GM19328 (cell line): ENCODE data around the gene TMEM185A.
"Not testable (repeated sequence)": the region's sequence is repeated elsewhere in the genome, so short reads cannot be mapped to it uniquely, and the experiment has no call there.

Experiments used
- ATAC-seq: cut with Tn5 transposase; IDR thresholded peaks from one replicate; pipeline ENCODE4 v1.9.1; 2021; ENCODE audit warnings: mild to moderate bottlenecking, moderate library complexity; ENCODE audit not compliant: unreplicated experiment

Gene TMEM185A

DNA sequence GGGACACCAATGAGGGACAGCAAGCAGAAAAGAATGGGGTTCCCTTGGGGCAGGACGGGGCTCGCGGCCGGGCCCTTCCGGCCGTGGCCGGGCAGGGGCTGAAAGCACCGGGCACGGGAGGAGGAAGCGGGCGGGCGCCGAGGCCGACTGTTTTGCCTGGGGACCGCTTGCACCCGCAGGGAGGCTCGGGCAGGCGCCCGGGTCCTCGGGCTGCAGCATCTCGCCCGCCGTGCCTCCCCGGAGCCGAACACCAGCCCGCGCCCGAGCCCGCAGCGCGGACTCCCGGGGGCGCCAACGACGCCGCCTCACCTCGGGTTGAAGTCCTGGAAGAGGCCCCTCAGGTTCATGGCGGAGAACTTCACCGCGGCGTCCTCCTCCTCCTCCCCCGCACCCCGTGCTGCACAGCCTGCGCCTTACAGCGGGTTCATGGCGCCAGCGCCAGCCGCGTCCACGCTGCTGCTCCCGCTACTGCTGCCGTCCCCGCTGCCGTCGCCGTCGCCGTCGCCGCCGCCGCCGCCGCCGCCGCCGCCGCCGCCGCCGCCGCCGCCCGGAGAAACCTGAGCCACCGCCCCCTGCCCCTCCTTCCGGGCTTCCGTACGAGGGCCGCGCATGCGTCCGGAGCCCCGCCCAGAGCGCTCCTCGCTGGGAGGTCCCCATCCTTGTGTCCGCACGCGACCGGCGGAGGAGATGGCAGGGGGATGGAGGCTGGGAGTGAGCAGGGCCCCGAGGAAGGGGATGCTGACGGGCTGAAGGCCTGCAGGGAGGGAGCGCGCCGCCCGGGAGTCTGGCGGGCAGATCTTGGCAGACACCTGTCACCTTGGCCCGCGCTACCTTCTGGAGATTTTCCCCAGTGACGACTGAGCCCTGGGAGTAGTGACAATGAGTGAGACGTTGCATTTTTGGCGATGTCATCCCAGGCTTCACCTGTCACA lies at the start of gene TMEM185A:
TMEM185A (minus strand) TSS at position 559 of the 932 bp plus-strand sequence; CDS start at position 347, 212 bp downstream.
- ATAC-seq: peak; percentile 89

DNA sequence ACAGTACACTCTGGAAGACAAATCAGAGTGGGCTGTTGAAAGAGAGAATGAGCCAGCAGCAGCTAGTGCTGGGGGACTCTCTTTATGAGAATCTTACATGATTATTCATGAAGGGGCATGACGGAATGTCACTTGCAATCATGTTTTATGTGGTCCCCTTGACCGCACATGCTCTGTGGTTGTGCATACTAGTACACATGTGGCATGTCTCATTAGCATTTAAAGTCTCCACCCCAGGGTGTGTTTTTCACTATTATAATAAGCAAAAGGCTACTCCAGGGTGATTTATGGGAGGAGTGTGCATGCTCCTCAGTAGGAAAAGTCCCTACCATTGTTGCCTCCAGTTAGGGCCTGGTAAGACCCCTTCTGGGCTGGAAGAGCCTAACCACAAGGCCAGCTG lies 49.6 kb upstream of the TMEM185A start:
- no peak for ATAC-seq

DNA sequence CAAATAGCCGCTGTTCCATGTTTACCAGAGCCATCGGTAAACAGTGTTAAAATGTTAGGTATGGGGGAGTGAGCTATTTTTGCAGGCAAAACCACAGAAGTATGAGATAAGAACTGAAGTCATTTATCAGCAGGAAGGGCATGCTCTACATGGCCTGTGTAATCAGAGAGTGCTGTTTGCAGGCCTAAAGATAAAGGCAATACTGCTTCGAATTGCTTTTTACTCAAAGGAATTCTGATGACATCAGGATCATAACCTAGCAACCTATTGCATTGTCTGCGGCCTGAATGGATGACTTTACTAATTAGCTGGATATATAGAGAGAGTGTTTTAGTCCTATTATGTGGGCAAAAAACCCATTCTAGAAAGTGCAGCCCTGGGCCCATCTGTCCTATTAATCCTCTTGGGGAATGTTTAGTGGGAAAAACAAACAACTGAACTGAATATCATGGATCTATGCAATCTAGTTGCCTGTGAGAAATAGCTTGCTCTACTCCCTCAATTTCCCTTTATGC lies 47.6 kb upstream of the TMEM185A start:
- not testable (repeated sequence) for ATAC-seq

DNA sequence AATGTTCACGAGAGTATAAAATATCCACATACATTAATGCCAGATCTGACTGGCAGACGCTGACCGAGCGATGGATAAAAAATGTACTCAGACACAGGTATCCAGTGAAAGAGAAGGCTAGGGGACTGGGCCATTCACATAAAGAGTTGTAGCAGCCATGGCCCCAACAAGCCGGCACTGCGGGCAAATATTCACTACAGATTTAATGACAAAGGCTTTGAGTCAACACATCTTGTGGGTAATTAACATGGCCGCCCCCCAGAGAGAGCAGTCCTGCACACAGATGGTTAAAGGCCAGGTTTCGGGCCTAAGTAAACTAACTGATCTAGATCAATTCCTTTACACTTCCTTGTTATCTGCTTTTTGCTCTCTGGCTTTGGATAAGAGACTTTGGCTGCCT lies 44.0 kb upstream of the TMEM185A start:
- not testable (repeated sequence) for ATAC-seq

DNA sequence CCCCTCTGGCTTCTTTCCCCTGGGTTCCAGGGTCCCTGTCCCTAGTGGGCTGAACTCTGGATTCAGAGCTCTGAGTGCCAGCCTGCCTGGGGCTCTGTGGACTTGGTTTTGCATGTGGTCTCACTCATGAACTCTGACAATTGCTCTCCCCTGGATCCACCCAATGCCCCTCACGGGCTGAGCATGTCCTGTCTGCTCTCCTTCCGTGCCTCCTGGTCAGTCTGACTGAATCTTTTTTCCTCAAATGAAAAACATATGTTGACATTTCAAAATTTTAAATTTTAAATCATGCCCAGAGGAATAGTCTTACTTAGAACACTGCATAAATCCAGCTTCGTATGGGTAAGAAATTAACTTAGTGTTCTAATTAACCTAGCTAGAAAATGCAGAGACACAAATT lies 43.5 kb upstream of the TMEM185A start:
- ATAC-seq: not testable (repeated sequence)

DNA sequence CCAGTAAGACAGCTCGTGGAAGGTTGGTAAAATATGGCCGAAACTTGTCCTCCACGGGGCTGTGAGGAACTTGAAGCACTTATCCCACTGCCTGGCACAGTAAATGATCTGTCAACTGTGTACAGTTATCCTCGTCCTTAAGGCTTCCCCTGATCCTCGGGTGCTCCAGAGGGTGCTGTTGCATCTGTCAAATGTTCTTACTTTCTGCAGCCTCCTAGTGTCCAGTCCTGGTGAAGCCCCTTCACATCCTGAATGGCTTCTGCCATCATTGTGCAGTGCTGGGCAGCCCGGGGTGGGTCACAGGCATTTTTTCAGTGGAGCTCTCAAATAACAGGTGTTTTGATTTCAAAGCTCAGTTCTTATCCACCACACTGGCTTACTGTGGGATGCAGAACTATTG lies 29.0 kb upstream of the TMEM185A start:
- ATAC-seq: not testable (repeated sequence)

DNA sequence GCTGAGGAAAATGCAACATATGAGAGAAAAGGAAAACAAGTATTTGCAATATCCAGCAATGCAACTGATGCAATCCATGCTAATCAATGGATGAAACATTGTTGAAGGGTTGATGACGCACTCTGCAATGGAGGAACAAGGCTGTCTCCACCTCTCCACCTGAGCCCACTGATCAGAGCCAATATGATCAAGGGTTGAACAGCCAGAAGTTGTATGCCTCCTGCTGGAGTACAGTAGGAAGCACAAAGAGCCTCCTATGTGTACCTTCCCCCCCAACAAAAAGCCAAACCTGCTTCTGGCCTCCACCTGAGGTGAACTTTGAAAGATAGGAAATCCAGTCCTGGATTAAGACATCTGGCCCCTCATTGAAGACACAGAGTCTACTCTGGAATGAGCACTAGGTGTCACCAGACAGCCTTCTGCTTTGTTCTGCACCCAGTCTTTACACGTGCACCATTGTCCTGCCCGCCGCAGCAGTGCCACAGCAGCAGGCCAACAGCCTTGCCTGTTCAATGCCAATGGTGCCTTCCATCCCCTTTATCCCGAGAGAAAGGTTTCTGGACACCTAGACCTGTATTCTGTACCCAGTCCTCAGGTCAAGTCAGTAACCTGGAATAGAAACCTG lies 24.8 kb upstream of the TMEM185A start:
- ATAC-seq: not testable (repeated sequence)

DNA sequence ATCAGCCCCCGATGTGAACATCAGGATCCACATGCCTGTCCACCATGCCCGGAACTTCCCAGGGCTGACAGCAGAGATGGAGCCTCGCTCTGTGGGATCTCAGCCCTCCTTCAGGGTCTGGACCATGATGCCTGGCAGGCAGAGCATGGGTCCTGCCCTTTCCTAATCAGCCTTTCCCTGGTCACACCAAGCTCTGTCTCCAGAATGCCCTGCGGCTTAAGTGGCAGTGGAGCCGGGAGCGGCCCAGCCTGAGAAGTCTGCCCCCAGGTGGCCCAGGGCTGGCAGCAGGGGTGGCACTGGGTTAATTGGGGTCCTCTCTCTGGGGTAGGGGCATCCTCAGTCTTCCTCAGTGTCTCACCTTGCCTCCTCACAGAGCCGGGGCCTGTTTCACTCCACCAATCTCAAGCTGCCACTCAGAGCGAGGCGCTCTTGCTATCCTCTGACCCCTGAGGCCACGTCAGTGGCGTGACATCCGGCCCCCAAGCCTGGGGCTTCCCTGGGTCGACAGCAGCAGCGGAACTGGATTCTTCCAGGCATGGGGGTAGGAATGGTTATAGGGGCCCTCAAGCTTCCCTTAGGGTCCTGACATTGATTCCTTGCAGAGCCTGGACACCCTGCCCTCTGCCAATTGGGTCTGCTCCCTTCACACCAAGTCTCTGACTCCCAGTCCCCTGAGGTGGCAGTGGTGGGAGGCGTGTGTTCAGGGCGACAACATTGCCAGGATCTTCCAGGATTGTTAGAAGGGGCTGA lies 20.8 kb upstream of the TMEM185A start:
- no peak for ATAC-seq

DNA sequence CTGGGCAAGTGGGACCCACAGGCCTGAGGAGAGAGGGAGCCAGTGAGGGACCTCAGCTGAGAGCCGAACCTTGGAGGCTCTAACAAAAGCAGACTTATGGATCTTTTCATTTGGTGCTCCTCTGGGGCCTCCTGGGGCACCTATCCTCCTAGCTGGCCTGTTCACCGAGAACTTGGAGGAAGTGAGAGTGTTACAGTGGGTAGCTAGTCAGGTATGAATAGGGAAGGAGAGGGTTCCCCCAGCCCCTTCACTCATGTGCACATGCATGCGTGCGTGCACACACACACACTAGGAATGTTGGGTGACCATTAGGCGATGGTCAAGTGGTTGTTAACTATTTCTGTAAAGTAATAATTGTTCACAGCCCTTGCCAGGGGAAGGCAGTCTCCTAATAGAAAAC lies 18.6 kb upstream of the TMEM185A start:
- no peak for ATAC-seq

DNA sequence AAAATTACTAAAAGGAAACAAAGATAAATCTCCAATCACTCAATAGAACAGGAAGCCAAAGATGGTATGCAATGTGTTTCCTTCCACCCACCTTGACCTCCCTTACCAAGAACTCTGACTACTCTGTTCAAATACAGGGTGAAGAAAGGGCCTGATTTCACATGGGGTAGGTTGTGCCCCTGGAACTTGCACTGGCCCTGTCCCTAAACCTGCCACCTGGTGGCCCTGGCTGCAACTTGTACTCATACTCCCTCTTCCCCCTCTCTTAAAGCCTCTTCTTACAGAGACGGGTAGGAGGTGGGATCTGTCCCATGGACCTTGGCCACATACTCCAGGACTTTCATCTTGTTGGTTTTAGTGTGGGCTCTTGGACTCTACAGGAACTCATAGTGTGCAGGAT lies 17.3 kb upstream of the TMEM185A start:
- no peak for ATAC-seq

DNA sequence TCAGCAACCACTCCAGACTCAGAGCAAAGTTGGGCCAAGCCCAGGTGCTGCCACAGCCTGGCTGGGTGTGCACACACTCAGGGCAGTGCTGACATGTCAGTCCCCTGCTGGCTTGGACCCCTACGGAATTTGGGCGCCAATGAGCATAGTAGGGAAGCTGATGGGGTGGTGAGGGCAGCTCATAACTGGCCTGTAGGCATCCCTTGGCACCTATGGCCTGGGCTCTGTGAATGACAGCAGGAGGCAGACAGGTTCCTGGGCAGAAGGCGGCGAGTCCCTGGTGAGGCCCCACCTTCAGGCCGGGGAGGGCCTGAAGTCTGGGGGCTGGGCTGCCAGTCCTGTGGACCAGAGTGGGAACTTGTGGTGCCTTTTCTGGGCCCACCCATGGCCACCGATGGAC lies 15.9 kb upstream of the TMEM185A start:
- no peak for ATAC-seq

DNA sequence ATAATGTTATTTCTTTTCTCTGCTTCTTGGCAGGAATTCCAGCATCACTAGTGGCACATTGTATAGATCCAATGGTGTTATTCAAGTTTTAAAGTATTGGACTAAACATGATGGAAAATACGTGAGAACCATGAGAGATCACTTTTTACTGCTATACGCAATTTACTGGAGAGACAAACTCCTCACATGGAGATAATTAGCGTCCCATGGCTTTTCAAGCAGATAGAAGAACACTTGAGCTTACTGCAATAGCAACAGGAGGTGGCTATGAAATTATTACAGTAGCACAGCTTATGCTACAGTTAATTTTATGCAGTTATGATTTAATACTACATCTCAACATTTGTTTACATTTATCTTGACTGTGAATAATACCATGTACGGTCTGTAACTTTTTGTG lies 11.9 kb upstream of the TMEM185A start:
- no peak for ATAC-seq

DNA sequence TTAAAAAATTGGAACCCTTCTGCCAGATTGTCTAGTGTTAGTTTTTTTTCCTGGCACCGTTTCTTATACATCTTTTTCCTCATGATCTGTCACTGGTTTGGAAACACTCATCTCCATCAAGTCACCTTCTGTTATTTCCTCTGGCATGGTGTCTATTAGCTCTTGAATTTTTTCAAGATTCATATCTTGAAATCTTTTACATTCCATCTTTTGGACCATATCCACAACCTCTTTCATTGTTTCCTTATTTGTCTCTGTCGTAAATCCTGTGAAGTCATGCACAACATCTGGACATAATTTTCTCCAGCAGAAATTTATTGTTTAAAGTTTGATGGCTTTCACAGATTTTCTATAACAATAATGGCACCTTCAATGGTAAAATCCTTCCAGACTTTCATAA lies 10.2 kb upstream of the TMEM185A start:
- no peak for ATAC-seq

DNA sequence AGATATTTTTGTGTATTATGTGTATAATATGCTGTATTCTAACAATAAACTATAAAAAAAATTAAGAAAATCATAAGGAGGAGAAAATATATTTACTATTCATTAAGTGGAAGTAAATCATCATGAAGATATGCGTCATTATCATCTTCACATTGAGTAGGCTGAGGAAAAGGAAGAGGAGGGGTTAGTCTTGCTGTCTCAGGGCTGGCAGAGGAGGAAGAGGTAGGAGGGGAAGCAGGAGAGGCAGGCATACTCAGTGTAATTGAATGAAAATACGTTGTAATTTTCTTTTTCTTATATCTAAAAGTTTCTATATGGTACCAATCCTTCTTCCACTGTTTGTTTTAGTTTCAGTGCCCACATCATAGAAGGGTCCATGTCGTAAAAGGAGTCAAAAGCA lies 9.8 kb upstream of the TMEM185A start:
- ATAC-seq: no peak

DNA sequence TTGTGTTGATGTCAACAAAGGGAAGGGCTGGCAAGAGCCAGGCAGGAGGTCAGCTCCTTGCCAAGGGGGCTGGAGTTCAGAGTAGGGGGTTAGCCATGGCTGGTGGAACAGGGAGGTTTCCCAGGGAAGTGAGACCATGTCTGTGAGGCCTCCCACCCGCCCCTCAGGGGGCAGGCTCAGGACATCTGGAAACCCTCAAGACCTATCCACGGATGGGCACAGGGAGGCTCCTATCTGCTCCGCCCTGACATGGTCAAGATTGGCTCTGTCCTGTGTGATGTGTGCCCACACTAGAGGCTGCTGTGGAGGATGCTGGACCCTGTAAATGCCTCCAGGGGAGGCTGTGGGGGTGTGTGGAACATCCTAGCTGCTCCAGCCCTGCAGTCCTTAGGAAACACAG lies 8.0 kb upstream of the TMEM185A start:
- ATAC-seq: no peak

DNA sequence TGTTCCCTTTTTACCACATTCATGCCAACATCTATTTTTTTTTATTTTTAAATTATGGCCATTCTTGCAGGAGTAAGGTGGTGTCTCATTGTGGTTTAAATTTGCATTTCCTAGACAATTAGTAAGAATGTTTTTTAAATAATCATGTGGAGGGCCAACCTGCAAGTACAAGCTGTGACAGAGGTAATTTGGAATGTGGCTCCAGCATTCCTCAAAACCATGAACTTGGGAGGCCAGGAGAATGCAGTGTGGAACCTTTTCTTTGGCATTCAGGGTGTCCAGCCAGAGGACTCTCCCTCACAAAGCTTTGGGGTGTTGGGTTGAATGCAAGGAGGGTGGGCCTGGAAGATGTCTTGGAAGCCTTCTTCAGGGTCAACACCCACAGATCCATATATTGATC lies 7.3 kb upstream of the TMEM185A start:
- ATAC-seq: no peak

DNA sequence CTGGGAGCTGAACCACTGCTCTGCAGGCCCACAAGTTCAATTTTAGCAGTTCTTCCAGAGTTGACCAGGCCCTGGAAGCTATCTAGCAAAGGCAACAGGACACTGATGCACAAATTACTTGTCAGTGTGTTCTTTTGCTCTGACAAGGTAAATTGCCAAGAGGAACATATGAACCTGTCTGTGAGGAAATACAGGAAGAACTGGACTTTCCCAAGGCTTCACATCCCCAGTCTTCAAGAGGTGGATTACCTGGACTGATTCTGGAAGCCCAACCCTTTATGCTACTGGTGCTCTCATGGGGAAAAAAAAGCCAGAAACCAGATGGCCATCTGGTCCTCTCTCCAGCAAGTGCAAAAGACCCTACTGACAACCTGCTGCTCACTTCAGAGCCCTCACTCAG lies 1.9 kb upstream of the TMEM185A start:
- ATAC-seq: no peak

DNA sequence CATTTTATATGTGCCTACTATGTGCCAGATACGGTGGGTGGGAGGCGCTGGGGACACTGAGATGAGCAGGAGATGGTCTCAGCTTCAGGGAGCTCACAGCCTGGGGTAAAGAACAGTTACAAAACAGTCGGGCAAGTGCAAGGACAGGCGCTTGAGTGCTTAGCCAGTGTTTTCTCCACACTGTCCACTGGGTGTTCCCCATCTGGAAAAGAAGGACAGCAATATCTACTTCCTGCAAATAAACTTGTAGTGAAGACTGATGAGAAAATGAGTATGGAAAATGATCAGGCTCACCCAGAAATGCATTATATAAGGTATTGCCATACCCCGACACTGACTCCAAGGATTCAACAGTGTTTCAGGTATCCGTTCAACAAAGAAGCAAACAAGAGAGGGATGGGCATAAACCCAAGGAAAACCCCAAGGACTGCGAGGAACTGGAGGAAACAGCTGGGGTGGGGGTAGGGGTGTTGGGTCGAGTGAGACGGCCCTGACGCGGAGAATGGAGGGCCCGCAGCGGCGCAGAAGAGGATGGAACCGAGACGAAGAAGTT lies 835 bp downstream of the TMEM185A start:
- no peak for ATAC-seq

DNA sequence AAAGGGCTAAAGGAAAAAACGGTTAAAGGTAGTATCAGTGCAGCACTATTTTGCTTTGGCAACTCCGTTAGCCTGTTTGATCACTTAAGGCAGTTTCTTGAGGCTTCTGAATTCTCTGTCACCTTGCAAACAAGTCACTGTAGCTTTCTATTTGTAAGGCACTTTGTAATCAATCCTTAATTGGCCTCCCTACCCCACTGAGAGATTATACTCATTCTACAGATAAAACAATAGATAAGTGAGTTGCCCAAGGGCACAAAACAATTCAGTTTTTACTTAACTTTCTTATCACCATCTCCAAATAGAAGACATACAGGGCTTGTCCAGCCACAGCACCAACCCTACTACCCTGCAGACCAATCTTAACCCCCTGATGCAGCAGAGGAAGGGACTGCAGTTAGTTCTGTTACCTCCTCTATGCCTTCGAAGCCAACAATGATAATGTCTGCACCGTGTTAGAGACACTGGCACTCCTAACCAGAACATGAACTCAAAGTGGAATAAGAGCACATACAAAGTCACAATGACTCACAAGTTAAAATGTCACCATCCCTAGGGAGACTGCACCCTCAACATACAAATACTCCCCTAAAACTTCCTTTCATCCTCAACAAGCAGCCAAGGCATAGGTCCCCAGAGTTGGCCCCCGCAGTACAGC lies 1.7 kb downstream of the TMEM185A start:
- ATAC-seq: no peak

DNA sequence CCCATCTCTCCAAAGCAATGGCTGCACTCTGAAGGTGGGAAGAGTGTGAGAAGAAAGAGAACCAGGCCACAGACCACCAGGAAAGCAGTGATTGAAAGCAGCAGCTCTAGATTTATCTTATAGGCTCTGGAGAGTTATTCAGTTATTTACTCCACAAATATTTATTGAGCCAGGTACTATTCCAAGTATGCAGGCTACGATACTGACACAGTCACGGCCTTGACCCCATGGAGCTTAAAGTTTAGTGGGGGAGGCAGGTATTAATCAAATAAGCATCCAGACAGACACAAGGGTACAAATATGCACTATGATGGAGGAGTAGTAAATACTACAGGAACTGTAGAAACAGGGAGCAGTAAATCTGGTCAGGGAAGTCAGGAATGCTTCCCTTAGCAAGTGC lies 2.8 kb downstream of the TMEM185A start:
- ATAC-seq: no peak

DNA sequence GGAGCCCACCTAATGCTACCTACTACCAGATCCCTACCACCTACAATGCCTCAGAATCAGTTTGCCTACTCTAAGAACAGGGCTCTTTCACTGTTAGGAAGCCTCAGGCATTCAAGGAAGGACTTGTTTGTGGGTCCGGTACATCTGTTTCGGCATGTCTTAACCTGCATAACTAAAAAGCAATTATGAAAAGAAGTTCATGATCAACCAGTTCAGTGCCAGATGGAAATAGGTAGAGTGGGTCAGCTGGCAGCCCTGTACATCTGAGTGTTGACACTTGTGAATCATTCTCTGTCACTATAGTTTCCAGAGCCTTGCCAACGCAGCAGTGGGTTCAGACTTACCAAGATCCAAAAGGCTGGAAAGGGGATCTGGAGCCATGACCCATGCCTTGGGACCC lies 3.3 kb downstream of the TMEM185A start:
- ATAC-seq: no peak
